HG03103 (cell line): Measurements from ENCODE around the gene LIN28A.
"Not testable (repeated sequence)": the region's sequence is repeated elsewhere in the genome, so short reads cannot be mapped to it uniquely, and the experiment has no call there.

Experiments used
- ATAC-seq: cut with Tn5 transposase; IDR thresholded peaks from one replicate; pipeline ENCODE4 v1.9.1; 2021; ENCODE audit warnings: low read depth; ENCODE audit not compliant: unreplicated experiment

LIN28A gene

DNA sequence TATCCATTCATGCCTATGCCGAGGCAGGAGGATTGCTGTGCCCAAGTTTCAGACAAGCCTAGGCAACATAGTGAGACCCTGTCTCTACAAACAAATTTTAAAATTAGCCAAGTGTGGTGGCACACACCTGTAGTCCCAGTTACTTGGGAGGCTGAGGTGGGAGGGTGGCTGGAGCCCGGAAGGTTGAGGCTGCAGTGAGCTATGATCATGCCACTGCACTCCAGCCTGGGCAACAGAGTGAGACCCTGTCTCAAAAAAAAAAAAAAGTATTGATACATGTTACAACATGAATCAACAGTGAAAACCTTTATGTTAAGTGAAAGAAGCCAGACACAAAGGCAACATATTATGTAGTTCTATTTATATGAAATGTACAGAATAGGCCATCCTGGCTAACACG, 25.6 kb upstream of the LIN28A start:
- ATAC-seq: not testable (repeated sequence)

DNA sequence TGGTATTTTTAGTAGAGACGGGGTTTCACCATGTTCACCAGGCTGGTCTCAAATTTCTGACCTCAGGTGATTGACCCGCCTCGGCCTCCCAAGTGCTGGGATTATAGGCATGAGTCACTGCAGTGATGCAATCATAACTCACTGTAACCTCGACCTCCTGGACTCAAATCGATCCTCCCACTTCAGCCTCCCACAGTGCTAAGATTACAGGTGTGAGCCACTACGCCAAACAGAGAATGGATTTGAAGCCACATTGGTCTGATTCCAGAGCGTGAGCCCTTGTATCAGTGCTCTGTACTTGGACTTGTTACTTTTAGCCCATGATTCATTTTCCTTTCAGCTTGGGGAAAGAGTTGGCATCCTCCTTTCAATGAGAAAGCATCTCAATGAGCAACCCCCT, 23.2 kb upstream of the LIN28A start:
- no peak for ATAC-seq

DNA sequence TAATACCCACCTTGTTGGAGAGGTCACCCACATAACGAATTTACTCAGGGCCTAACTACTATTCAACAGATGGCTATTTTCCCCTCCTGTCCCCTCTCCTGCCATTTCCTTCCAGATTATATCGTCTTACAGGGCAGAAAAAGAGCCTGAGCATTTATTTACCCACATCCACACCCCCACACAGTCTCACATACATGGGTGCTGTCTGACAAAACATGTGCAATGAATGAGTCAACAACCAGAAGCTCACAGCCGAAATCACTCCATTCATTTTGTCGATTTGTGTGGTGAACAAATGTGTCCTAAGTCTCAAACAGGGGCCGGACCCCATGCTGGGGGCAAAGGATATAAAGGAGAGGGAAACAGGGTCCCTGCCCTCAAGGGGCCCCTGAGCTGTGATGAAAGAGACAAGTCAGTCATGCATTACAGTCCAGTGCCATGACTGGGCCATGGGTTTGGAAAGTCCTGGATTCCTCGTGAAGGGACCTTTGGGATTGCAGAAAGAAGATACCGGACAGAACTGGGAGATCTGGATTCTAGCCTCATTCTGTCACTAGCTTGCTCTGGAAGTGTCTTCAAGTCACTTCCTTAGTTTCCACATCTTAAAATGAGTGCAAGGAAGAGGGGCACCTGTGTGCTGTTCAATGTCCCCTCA, 21.7 kb upstream of the LIN28A start:
- no peak for ATAC-seq

GRCh38 chr1:26389604-26390247, 20.9 kb upstream of the LIN28A start:
- ATAC-seq: no peak

DNA sequence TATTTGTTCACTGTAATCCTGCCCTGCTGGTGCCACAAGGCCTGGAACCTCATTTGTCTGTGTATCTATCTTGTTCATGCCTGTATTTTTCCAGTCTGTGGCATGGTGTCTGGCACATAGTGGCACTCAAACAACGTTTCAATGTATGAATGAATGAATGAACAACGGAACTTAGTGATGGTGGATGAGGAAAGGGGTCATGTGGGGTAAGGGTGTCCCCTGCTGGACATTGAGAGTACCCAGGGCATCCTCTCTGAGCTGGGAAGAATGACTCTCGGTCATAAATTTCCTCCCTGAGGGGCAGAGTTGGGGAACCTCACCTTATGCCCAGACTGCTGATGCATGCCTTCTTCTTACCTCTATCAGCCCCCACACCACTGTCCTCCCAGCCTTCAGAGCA, 19.2 kb upstream of the LIN28A start:
- ATAC-seq: no peak

DNA sequence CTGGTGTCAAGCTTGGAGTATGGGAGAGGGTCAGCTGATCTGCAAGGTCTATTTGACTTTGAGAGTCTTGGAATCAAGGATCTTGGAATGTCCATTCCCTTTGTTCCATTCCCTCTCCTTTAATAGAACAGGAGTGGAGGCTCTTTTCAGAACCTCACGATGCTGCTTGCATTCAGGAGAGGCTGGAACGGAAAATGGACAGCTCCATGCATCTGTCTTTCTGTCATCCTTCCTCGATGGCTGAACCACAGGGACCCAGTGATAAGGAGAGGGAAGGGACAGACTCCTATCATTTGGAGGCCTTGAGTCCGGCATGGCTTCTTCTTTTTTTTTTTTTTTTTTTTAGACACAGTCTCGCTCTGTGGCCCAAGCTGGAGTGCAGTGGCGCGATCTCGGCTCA, 14.9 kb upstream of the LIN28A start:
- ATAC-seq: no peak

- no peak for ATAC-seq
These were observed 11.6 kb upstream of the LIN28A start for GRCh38 chr1:26399034-26399433.

DNA sequence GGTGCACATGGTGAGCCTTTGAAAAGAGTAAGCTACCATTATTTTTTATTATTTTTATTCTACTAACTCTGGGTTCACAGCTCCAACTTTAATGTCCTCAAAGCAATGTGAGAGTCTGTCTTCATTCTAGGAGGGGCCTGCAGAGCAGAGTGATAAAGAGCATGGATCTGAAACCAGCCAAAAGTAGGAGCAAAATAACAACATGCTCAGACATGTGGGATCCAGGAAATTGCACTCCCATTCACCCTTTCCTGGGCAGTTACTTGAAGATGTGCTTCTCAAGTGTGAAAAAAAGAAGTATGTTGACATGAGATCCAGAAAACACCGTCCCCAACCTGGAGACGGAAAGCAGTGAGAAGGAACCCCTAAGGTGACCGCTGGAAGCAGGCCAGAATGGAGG, 8.7 kb upstream of the LIN28A start:
- ATAC-seq: no peak

DNA sequence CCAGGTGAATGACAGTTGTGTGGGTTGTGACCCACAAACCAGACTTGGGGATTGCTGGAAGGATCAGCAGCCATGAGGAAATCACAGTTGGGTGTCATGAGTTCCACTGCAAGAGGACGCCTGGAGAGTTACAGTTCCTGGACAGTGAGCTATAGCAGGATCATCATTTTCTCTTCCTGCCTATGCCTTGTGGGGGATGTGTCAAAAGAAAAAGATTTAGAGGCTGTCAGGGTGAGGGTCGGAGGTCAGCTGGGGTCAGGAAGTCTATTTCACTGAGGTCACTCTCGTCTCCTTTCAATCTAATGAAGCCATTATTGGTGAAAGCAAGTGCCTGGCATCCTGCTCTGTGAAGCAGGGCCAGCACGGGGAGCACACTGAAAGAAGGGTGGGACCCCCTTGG, 7.0 kb upstream of the LIN28A start:
- ATAC-seq: no peak

GRCh38 chr1:26404641-26405040, 6.0 kb upstream of the LIN28A start:
- ATAC-seq: no peak

- no peak for ATAC-seq
These were observed 5.2 kb upstream of the LIN28A start for GRCh38 chr1:26405281-26405915.

- no peak for ATAC-seq
These were observed 2.0 kb upstream of the LIN28A start for GRCh38 chr1:26408604-26409003.

- ATAC-seq: no peak
These were observed 1.3 kb upstream of the LIN28A start for GRCh38 chr1:26409191-26409807.

DNA sequence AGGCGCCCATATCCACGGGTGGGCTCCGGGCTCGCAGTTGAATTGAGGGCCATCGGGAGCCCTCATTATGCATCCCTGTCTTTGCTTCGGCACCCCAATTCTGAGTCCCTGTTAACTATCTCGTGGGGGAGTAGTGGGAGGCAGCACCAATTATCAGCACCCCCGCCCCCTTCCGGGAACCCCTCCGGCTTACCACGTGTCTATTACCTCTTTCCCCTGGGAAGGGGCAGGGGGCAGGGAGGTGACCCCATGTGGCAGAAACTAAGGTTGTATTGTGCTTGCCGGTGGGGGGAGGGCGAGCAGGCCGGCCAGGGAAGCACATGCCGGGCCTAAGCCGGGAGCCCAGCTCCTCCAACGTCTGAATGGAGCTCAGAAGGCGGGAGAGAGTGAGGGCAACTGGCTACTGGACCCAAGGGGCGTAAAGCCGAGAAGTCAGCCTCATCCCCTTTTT, 1.0 kb downstream of the LIN28A start:
- no peak for ATAC-seq

DNA sequence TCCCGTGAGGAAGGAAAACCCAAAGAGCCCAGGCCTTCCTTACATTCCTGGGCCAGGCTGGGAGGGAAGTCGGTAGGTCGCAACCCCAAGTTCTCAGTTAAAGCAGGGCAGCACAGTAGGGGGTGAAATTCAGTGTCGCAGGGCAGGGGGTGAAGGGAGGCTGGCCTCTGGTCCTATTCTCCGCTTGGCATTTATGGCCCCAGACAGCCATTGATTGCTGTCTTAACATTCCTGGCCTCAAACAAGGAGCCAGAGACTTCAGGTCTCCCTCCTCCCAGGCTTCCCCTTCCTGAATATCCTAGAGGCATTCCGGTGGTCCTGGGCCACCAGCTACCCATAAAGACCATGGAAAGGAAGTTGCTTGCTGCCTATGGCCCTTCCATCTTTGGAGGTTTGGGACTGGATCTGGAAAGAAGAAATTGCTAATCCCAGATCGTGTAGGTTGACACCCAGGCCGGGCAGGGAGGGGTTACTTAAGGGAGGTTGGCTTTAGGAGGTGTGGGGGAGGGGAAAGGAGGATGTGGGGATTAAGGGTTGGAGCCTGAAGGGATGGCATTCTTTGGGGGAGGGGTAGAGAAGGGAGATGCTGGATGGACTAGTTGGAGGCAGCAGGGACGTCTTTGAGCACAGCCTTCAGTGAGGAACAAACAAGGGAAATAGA, 1.7 kb downstream of the LIN28A start:
- ATAC-seq: no peak

DNA sequence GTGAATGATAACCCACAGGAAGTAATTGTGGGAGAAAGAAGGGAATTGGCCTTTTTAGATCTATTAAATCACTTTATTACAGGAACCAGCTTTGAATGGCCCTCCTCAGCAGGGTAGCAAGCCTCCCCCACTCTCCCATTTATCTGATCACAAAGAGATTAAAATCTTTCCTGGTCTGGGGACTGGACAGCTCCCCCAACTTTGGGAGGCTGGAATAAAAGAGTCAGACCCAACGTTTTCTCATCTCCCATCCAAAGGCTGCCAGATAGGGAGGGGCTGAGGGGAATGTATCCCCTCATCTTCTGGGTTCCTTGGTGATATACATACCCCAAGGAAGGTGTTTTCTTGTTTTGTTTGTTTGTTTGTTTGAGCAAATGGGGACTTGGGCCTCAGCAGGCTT, 2.4 kb downstream of the LIN28A start:
- no peak for ATAC-seq

GRCh38 chr1:26417111-26417759, 6.6 kb downstream of the LIN28A start:
- no peak for ATAC-seq

DNA sequence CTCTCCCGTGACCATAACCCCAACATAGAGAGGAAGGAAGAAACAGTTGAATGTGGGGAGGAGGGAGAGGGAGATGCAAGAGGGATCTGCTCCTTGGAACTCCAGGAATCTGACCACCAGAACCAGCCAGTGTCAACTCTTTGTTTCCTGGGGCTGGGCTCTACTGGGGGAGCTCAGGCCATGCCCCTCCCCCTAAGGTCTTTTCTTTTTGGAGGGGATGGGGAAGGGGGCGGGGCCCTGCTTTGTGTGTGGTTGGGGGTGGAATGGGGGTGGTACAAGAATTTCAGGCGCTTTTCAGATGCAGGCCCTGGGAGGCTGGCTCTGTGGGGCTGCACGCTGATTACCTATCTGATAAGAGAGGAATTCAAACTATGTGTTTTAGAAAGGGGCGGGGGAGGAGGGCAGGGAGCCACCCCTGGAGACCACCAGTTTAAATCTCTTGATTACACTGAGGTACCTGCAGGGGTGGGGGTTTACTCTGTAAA, 8.3 kb downstream of the LIN28A start:
- no peak for ATAC-seq

- ATAC-seq: no peak
These were observed 8.9 kb downstream of the LIN28A start for GRCh38 chr1:26419494-26419893.

DNA sequence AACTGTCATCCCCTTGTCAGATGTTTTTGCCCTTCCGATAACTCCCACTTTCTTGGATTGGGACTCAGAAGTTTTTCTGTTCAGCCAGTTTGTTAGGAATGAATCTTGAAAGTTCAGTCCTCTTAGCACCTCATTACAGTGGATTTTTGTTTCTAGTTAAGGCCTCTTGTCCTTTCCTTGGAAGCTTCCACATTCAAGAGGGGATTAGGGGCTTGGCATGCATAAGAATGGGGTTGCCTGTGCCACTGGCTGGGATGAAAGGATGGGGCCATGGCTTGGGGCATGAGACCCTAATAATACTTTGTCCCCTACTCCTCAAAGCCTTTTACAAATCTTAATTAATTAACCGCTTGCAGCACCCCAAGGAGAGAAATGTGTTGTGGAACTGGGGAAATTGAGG, 19.1 kb downstream of the LIN28A start:
- no peak for ATAC-seq
